H1 (cell line): ENCODE data around the gene TMEM131L. TPM values are rescaled to one million over a fixed set of nuclear protein-coding genes. Genes with fewer than 3 reads are reported as not detected.

Experiments used
- CTCF ChIA-PET: fragments of 300-600 bp; sonication (Branson Sonifier 250); formaldehyde crosslinking; loops from one replicate; lab custom pipeline; 2021; ENCODE audit not compliant: partially characterized antibody; lab: Charles Lee
- POLR2A ChIA-PET: fragments of 300-600 bp; sonication (Branson Sonifier 250); formaldehyde crosslinking; loops from one replicate; lab custom pipeline; 2021; ENCODE audit warnings: inconsistent platforms; ENCODE audit not compliant: partially characterized antibody; lab: Charles Lee
- DNase-seq, 2 experiments: peaks; one replicate each; pipeline versions ENCODE4 v3.0.0 to v3.0.0-alpha.2; 2010 to 2022; ENCODE audit warnings: low spot score in 2 of 2, low read depth in 1 of 2, mixed read lengths in 1 of 2
- FAIRE-seq: peaks from 2 replicates; lab custom pipeline; 2011; peaks lifted over from hg19 to GRCh38; lab: Jason Lieb, UNC
- H2AFZ ChIP-seq: 2 replicates; pipeline ENCODE4 v1.8.1; 2012; ENCODE audit warnings: low read length, inconsistent platforms
- H2AK5ac ChIP-seq: 2 replicates; pipeline ENCODE4 v1.6.1; 2013; ENCODE audit warnings: low read depth, low read length
- H2BK120ac ChIP-seq: replicated peaks from 2 replicates; pipeline ENCODE3; 2013; ENCODE audit warnings: low read depth, low read length, inconsistent platforms
- H2BK12ac ChIP-seq: 2 replicates; pipeline ENCODE4 v1.6.1; 2013; ENCODE audit warnings: low read depth, low read length
- H2BK15ac ChIP-seq: 2 replicates; pipeline ENCODE4 v1.6.1; 2013; ENCODE audit warnings: low read length
- H2BK20ac ChIP-seq: 2 replicates; pipeline ENCODE4 v1.6.1; 2013; ENCODE audit warnings: low read length
- H2BK5ac ChIP-seq: 2 replicates; pipeline ENCODE4 v1.6.1; 2013; ENCODE audit warnings: low read depth, low read length
- H3K14ac ChIP-seq: 2 replicates; pipeline ENCODE4 v1.6.1; 2013; ENCODE audit warnings: inconsistent platforms; ENCODE audit not compliant: insufficient read length
- H3K18ac ChIP-seq: 2 replicates; pipeline ENCODE4 v1.6.1; 2013; ENCODE audit warnings: low read length; ENCODE audit errors: extremely low read depth
- H3K23ac ChIP-seq: 2 replicates; pipeline ENCODE4 v1.6.1; 2013; ENCODE audit warnings: inconsistent platforms; ENCODE audit not compliant: insufficient read length
- H3K23me2 ChIP-seq: 2 replicates; pipeline ENCODE4 v1.6.1; 2013; ENCODE audit warnings: low read depth, low read length
- H3K27ac ChIP-seq: 2 replicates; pipeline ENCODE4 v1.6.1; 2011; ENCODE audit warnings: low read depth, low read length, inconsistent platforms
- H3K27me3 ChIP-seq, 4 experiments: replicated peaks in 1 of 4; 1 replicate in 1 of 4; 2 replicates in 3 of 4; pipeline versions ENCODE4 v1.6.1 to v1.8.1; 2011 to 2013; ENCODE audit warnings: low read length in 3 of 4, mild to moderate bottlenecking in 3 of 4, inconsistent platforms in 2 of 4, mixed read lengths in 2 of 4, moderate library complexity in 1 of 4; ENCODE audit not compliant: control insufficient read depth in 3 of 4, insufficient read depth in 3 of 4; ENCODE audit errors: extremely low read depth in 1 of 4
- H3K36me3 ChIP-seq, 4 experiments: 2 replicates each; pipeline versions ENCODE4 v1.6.1 to v1.8.1; 2011 to 2013; ENCODE audit warnings: mild to moderate bottlenecking in 4 of 4, low read length in 3 of 4, moderate library complexity in 2 of 4, control low read depth in 1 of 4, inconsistent platforms in 1 of 4; ENCODE audit not compliant: insufficient read depth in 4 of 4, control insufficient read depth in 2 of 4
- H3K4ac ChIP-seq: replicated peaks from 2 replicates; pipeline ENCODE3; 2013; ENCODE audit warnings: low read length, low read depth, mixed read lengths, inconsistent platforms; ENCODE audit not compliant: insufficient read length
- H3K4me1 ChIP-seq, 4 experiments: replicated peaks in 1 of 4; 1 replicate in 1 of 4; 2 replicates in 3 of 4; pipeline versions ENCODE4 v1.6.1 to v1.8.1; 2011 to 2013; ENCODE audit warnings: low read length in 3 of 4, inconsistent platforms in 2 of 4, mixed read lengths in 1 of 4; ENCODE audit not compliant: insufficient read depth in 4 of 4, control insufficient read depth in 3 of 4
- H3K4me2 ChIP-seq, 2 experiments: 2 replicates each; pipeline versions ENCODE4 v1.6.1 to v1.8.1; 2011 to 2013; ENCODE audit warnings: low read depth in 2 of 2, low read length in 2 of 2, control low read depth in 1 of 2, inconsistent platforms in 1 of 2, mild to moderate bottlenecking in 1 of 2; ENCODE audit not compliant: insufficient read depth in 1 of 2
- H3K4me3 ChIP-seq, 4 experiments: fragments of 200-600, 300-600 bp in 1 of 4; sonication (generic), shearing (Covaris generic), sonication (Bioruptor Twin) in 1 of 4; 2 replicates each; pipeline versions ENCODE4 v1.5.1 to v1.8.1; 2011 to 2016; ENCODE audit warnings: low read length in 4 of 4, low read depth in 3 of 4, control low read depth in 2 of 4, inconsistent platforms in 2 of 4, mild to moderate bottlenecking in 2 of 4, mixed read lengths in 1 of 4, moderate library complexity in 1 of 4; ENCODE audit not compliant: insufficient read depth in 2 of 4; ENCODE audit errors: extremely low read depth in 1 of 4
- H3K56ac ChIP-seq: replicated peaks from 2 replicates; pipeline ENCODE3; 2013; ENCODE audit warnings: low read depth, mild to moderate bottlenecking, mixed read lengths, low read length, inconsistent platforms; ENCODE audit not compliant: insufficient read length
- H3K79me1 ChIP-seq: 2 replicates; pipeline ENCODE4 v1.6.1; 2013; ENCODE audit warnings: low read depth, low read length, control low read depth
- H3K79me2 ChIP-seq, 2 experiments: 2 replicates each; pipeline versions ENCODE4 v1.6.1 to v1.8.1; 2012 to 2013; ENCODE audit warnings: low read length in 2 of 2, mild to moderate bottlenecking in 2 of 2, inconsistent platforms in 1 of 2; ENCODE audit not compliant: insufficient read depth in 2 of 2, control insufficient read depth in 1 of 2
- H3K9ac ChIP-seq, 4 experiments: replicated peaks in 1 of 4; 1 replicate in 1 of 4; 2 replicates in 3 of 4; pipeline versions ENCODE4 v1.6.1 to v1.8.1; 2011 to 2013; ENCODE audit warnings: low read depth in 3 of 4, low read length in 3 of 4, control low read depth in 2 of 4, mild to moderate bottlenecking in 2 of 4, moderate library complexity in 2 of 4, inconsistent platforms in 1 of 4; ENCODE audit errors: extremely low read depth in 1 of 4
- H3K9me3 ChIP-seq, 2 experiments: 2 replicates each; pipeline versions ENCODE4 v1.6.1 to v1.8.1; 2012 to 2013; ENCODE audit warnings: mild to moderate bottlenecking in 2 of 2, moderate library complexity in 2 of 2, control low read depth in 1 of 2, inconsistent platforms in 1 of 2, low read depth in 1 of 2, low read length in 1 of 2, mixed read lengths in 1 of 2; ENCODE audit not compliant: insufficient read depth in 2 of 2
- H4K20me1 ChIP-seq, 2 experiments: replicated peaks in 1 of 2; 2 replicates each; pipeline versions ENCODE3 to v1.8.1; 2011 to 2013; ENCODE audit warnings: inconsistent platforms in 2 of 2, low read length in 2 of 2, mild to moderate bottlenecking in 1 of 2; ENCODE audit not compliant: insufficient read depth in 2 of 2, control insufficient read depth in 1 of 2
- H4K5ac ChIP-seq: 2 replicates; pipeline ENCODE4 v1.6.1; 2013; ENCODE audit warnings: low read length, low read depth, mixed read lengths, inconsistent platforms; ENCODE audit not compliant: insufficient read length
- H4K8ac ChIP-seq: 2 replicates; pipeline ENCODE4 v1.8.0; 2013; ENCODE audit warnings: mild to moderate bottlenecking, moderate library complexity, low read length, inconsistent platforms; ENCODE audit not compliant: insufficient read depth; ENCODE audit errors: extremely low read depth
- H4K91ac ChIP-seq: replicated peaks from 2 replicates; pipeline ENCODE3; 2013; ENCODE audit warnings: low read length, mixed read lengths, inconsistent platforms; ENCODE audit not compliant: insufficient read length
- CBX5 ChIP-seq: fragments of 300-800, 300-1000 bp; sonication (generic); IDR thresholded peaks from 2 replicates; pipeline ENCODE4 v1.7.1; 2016; ENCODE audit warnings: antibody characterized with exemption, low read length, low read depth
- CHD2 ChIP-seq: IDR thresholded peaks from 2 replicates; pipeline ENCODE4 v1.6.1; 2012; ENCODE audit warnings: low read length, improper control_type of control experiment
- CREB1 ChIP-seq: IDR thresholded peaks from 2 replicates; pipeline ENCODE4 v1.6.1; 2012; ENCODE audit warnings: inconsistent platforms
- HDAC2 ChIP-seq, 2 experiments: fragments of 300-600 bp in 1 of 2; sonication (generic) in 1 of 2; IDR thresholded peaks; 2 replicates each; pipeline ENCODE4 v1.6.1; 2011 to 2012; ENCODE audit warnings: low read depth in 2 of 2, low read length in 2 of 2, mild to moderate bottlenecking in 2 of 2, moderate library complexity in 2 of 2, borderline replicate concordance in 1 of 2, inconsistent platforms in 1 of 2
- POLR2AphosphoS5 ChIP-seq: IDR thresholded peaks from 2 replicates; pipeline ENCODE4 v1.6.1; 2011; ENCODE audit warnings: low read depth, low read length
- POU5F1 ChIP-seq: IDR thresholded peaks from 2 replicates; pipeline ENCODE4 v1.6.1; 2011; ENCODE audit warnings: low read depth, mild to moderate bottlenecking, low read length, moderate library complexity
- RBBP5 ChIP-seq: IDR thresholded peaks from 2 replicates; pipeline ENCODE4 v1.7.1; 2012; ENCODE audit warnings: low read depth, mild to moderate bottlenecking, inconsistent platforms, low read length, moderate library complexity, borderline replicate concordance
- SIRT6 ChIP-seq: IDR thresholded peaks from one replicate; pipeline ENCODE4 v1.7.1; 2012; ENCODE audit warnings: low read length, inconsistent platforms
- SP1 ChIP-seq: IDR thresholded peaks from 2 replicates; pipeline ENCODE4 v1.6.1; 2011; ENCODE audit warnings: low read depth, low read length
- TAF7 ChIP-seq: optimal IDR thresholded peaks from 2 replicates; pipeline ENCODE3; 2011; ENCODE audit warnings: low read depth, mild to moderate bottlenecking, inconsistent platforms, low read length, moderate library complexity, borderline replicate concordance
- YY1 ChIP-seq: IDR thresholded peaks from 2 replicates; pipeline ENCODE4 v1.6.1; 2011; ENCODE audit warnings: low read depth, mild to moderate bottlenecking, low read length
- WGBS, 2 experiments: shearing (Covaris generic) in 1 of 2; methylation state at CpG; one replicate each; pipeline versions ENCODE4 v1.1.6 to v1.1.7; 2013 to 2015; ENCODE audit warnings: low lambda C conversion rate in 2 of 2, mixed read lengths in 2 of 2, inconsistent platforms in 1 of 2, low coverage in 1 of 2, missing lambda C conversion rate in 1 of 2; ENCODE audit not compliant: insufficient replicate concordance in 2 of 2, insufficient coverage in 1 of 2, insufficient read length in 1 of 2; ENCODE audit errors: extremely low coverage in 1 of 2, missing lambda C conversion rate in 1 of 2; 5-methylcytosine and 5-hydroxymethylcytosine counted together
- polyA plus RNA-seq, 7 experiments: library from polyadenylated mRNA; depleted of rRNA in 3 of 7; stranded (reverse) in 5 of 7; unstranded in 2 of 7; fragments of >200 nt in 5 of 7; fragments of 200-250 nt in 2 of 7; gene quantifications; 1 replicate in 5 of 7; 2 replicates in 1 of 7; 4 replicates in 1 of 7; pipeline versions ENCODE4 v1.2.1 to v1.2.3, GENCODE V29; 2011 to 2013; ENCODE audit warnings: missing spikeins in 2 of 7, mixed read lengths in 2 of 7
- total RNA-seq: library from RNA; stranded (reverse); fragmentation: NEBNext Ultra II Directional; extraction: Animal tissue kit (Norgen Biotek cat#: 25700); gene quantifications from 2 replicates; pipeline ENCODE4 v1.2.1, GENCODE V29; 2021

The TMEM131L gene
- total and polyA plus RNA-seq, 2 of the 8 experiments (the other 6 are each of a cell fraction or from before 2014, with no cell fraction given), result 14.3 to 26.1 TPM

- no peak overlapping the region for H4K8ac ChIP-seq
- peaks cover 8% of the 10 kb centered on the region; the same call in 1 of the 2 replicates for H3K23me2 ChIP-seq
- H3K4ac ChIP-seq, result no peak overlapping the region
- peaks cover 0 to 59% of the 10 kb centered on the region in 2 experiments for H3K79me2 ChIP-seq
- H2AK5ac ChIP-seq, result no peak overlapping the region
- no peak overlapping the region for H3K9ac ChIP-seq
- FAIRE-seq (no peak), DNase-seq (no peak)
- no peak overlapping the region for H3K18ac ChIP-seq
- no peak overlapping the region for H2AFZ ChIP-seq
- H3K23ac ChIP-seq, result no peak overlapping the region
- H3K36me3 ChIP-seq, result peaks cover 0 to 7% (median under 1%) of the 10 kb centered on the region in 4 experiments; a peak in 3 of 8 replicates
- peaks cover 9 to 10% of the 10 kb centered on the region in 2 experiments for H4K20me1 ChIP-seq
- H3K79me1 ChIP-seq, result peaks cover 8% of the 10 kb centered on the region; the same call in 1 of the 2 replicates
- H3K4me1 ChIP-seq, result peaks cover 0 to 11% (median 5%) of the 10 kb centered on the region in 4 experiments; a peak in 6 of 7 replicates
- no peaks in the 10 kb centered on the region for H3K9me3 ChIP-seq
- no peak overlapping the region for H2BK5ac ChIP-seq
- H4K5ac ChIP-seq, result no peak overlapping the region
- ChIA-PET CTCF (interaction anchor here (0.6 to 1.5 kb wide), 4 partner anchors 20 to 153 kb away, joined by 3 to 4 read pairs (median 3); no protein-coding TSS in a partner anchor), POLR2A (interaction anchor here (1.0 kb wide), 1 partner anchor 120 kb away, joined by 4 read pairs; no protein-coding TSS in a partner anchor)
- H2BK15ac ChIP-seq, result no peak overlapping the region
- H3K4me3 ChIP-seq, result no peak overlapping the region
- H3K27ac ChIP-seq, result no peak overlapping the region
- no peak overlapping the region for H3K4me2 ChIP-seq
- H2BK12ac ChIP-seq, result no peak overlapping the region
- H3K27me3 ChIP-seq, result 0 out of 7 replicates have a peak, but pooled peaks cover 0 to 3% (median 0%) of the 10 kb centered on the region in 4 experiments
- H2BK20ac ChIP-seq, result no peak overlapping the region
- WGBS, 2 experiments, result 85% methylated on average over 2 of the region's 2 CpGs; no CpG with 5 or more reads in 1 of the 2 experiments
- H4K91ac ChIP-seq, result no peak overlapping the region
- no peak overlapping the region for H3K56ac ChIP-seq
- no peak overlapping the region for H2BK120ac ChIP-seq
- no peak overlapping the region for H3K14ac ChIP-seq
- TF ChIP-seq POLR2AphosphoS5 (no peak), YY1 (no peak), CREB1 (no peak), HDAC2 (IDR thresholded peaks at IDR 0.05; ENCODE audit: borderline replicate concordance in 1 of 2, low read depth in 2 of 2, low read length in 2 of 2) (no peak), RBBP5 (no peak), SIRT6 (no peak), POU5F1 (no peak), TAF7 (no peak), SP1 (no peak), CBX5 (no peak), CHD2 (no peak)
Measured at GRCh38 chr4:153469031-153469430, 2.9 kb downstream of the TMEM131L start.
